GM18951 (cell line): ENCODE results near the gene DPYSL4.

Experiments used
- POLR2A ChIP-seq: IDR thresholded peaks from 4 replicates; pipeline ENCODE4 v1.6.1; 2011; ENCODE audit warnings: mild to moderate bottlenecking; ENCODE audit not compliant: insufficient read length, insufficient read depth; ENCODE audit errors: extremely low read depth
- in situ Hi-C: fragments of 300-500 bp; cut with MboI; formaldehyde crosslinking; loops from one replicate; pipeline ENCODE4 v1.12.0; 2022; ENCODE audit warnings: low sequenced_read_pairs, mixed read lengths, inconsistent platforms; ENCODE audit not compliant: unreplicated experiment

The DPYSL4 gene

DNA sequence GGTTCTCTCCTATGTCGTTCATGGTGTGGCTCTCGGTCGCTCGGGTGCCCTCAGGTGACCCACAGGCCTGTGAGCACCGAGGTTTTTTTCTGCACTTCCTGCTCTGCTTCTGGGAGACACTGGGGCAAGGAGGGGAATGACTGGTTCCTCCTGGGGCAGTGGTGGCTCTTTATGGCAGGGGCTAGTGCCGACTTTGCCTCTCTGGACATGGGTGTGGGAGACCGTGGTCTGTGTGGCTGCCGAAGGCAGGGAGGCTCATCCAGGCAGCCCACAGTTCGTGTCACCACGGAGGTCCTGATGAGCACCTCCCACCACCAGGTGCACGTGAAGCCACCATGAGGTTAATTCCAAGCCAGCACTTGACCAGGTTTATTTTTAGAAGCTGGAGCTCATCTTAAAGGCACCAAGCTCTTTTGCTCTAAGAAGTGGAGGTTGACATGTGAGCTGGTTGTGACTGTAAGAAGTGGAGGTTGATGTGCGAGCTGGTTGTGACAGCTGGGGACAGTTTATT lies 24.7 kb upstream of the DPYSL4 start:
- in situ Hi-C loops: no loop called here
- TF ChIP-seq POLR2A: no peak

- TF ChIP-seq POLR2A: no peak
- in situ Hi-C loops: no loop called here
These were observed 24.0 kb upstream of the DPYSL4 start for GRCh38 chr10:132162590-132163277.

DNA sequence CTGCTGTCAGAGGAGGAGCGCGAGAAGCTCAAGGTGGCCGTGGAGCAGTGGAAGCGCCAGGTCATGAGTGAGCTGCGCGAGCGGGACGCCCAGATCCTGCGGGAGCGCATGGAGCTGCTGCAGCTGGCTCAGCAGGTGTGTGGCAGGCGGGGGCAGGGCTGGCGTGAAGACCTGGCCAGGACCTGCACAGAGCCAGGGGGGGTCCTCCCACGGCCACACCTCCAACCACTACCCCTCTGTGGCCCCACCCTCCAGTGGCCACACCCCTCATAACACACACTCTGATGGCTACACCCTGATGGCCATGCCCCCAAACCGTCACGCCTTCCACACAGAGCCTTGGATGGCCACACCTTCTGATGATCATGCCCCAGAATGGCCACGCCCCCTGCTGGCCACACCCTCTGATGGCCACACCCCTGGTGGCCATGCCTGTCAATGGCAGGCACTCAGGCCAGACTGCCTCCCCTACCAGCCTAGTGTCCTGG lies 23.4 kb upstream of the DPYSL4 start:
- TF ChIP-seq POLR2A: no peak
- in situ Hi-C loops: no loop called here

DNA sequence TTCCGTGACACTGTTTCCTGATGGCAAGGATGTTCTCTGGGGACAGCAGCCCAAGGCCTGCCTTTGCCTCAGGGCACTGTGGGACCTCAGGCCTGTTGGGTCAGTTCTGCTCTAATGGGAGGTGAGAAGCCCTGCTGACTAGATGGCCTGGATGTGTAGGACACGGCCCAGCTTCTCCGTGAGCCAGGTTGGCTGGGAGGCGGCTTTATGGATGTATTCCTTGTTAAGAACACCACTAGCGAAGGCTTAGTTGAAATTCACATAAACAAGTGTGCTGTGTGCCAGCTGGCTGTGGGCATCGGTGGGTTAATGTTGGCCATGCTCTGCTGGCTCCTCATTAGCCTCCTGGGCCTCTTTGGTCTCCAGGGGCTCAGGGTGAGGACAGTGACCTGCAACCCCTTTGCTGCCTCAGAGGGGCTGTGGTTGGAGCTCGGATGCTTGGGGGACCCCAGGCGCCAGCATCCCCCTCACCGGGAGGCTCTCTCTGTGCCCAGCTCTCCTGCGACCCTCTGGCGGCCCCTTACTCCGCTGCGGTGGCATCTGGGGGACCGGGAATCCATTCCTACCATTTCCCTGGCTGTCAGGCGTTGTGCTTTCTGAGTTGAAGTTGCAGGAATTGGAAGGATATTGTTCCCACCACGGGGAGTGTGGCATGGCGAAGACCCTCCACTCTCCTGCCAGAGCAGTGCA lies 22.8 kb upstream of the DPYSL4 start:
- TF ChIP-seq POLR2A: no peak
- in situ Hi-C loops: no loop called here

GRCh38 chr10:132164761-132165278 lies 21.9 kb upstream of the DPYSL4 start:
- no peak for TF ChIP-seq POLR2A
- in situ Hi-C loops: no loop called here

- no peak for TF ChIP-seq POLR2A
- in situ Hi-C loops: no loop called here
These were observed 21.2 kb upstream of the DPYSL4 start for GRCh38 chr10:132165416-132165980.

DNA sequence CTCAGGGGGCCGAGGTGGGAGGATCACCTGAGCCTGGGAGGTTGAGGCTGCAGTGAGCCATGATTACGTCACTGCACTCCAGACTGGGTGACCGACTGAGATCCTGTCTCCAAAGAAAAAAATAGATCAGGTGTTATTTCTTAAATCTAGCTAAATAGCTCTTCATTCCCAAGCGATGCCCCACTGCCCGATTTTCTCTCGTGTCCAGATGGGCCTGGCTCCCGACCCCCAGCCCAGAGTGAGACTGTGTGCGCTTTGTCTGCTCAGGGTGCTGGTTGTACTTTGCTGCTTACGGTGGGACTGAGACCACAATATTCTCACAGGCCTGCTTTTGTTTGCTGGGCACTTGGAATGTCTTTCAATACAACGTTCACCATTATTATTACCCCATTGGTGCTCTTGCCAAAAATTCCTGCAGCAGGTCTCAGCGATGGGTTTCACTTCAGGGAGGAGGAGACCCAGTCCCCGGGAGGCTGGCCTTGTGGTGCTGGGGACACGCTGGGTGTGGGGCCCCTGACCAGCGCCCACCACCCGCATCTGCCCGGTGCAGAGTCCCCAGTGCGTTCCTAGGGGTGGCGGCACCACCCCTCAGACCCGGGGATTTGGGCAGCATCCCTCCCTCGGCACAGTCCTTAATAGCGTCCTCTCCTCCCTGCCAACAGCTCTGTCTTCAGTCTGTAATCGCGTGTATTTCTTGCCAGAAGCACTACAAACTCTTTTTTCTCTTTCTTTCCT lies 20.4 kb upstream of the DPYSL4 start:
- no peak for TF ChIP-seq POLR2A
- in situ Hi-C loops: no loop called here

DNA sequence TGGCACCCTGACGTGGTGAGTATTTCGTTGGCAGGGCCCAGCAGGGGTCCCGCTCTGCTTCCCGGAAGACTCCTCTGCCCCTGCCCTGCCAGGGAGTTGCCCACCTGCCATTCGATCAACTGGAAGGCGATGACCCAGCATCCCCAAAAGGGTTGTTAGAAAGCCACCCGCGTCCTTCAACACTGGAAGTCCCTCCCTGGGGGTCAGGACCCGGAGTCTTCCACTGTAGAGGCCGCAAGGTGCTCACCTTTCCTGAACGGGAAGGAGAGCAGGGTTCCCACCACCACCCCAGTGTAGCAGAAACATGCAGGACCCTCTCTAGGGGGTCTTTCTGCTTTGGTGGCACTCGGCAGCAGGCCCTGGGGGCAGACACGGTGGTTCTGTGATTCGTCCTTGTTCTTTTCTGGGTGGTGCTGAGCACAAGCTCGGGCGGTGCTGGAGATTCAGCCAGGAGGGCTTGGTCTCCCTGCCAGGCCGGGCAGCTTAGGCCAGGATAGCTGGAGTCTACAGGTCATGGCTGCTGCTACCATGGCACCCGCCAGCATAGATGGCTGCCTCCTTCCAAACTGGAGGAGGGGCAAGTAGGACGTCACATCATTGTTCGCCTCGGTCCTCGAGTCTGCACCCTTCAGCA lies 19.6 kb upstream of the DPYSL4 start:
- in situ Hi-C loops: no loop called here
- no peak for TF ChIP-seq POLR2A

GRCh38 chr10:132167976-132168375 lies 18.8 kb upstream of the DPYSL4 start:
- in situ Hi-C loops: no loop called here
- TF ChIP-seq POLR2A: no peak

DNA sequence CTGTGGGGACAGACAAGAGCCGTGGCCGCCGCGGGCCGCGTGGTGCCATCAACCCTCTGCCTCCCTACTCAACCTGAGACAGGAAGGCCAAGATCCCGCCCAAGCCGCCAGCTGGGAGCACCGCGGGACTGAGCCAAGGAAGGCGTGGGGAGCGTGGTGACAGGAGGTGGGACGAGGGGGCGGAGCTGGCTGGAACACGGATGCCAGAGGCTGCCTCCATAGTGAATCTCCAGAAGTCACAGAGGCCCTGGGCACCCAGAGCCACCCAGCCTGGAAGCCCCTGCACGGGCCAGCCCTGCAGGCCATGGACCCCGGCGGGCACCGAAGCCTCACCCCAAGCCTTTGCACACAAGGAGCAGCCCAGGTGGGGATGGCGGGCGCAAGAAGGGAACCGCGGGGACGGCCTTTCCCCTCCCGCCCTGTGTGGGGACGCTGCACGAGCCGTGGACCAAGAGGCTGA lies 18.1 kb upstream of the DPYSL4 start:
- TF ChIP-seq POLR2A: no peak
- in situ Hi-C loops: no loop called here

GRCh38 chr10:132169031-132169765 lies 17.6 kb upstream of the DPYSL4 start:
- TF ChIP-seq POLR2A: no peak
- in situ Hi-C loops: no loop called here
